Stimulated activated naive CD8-positive, alpha-beta T cell treated with anti-CD3 and anti-CD28 coated beads, Interleukin-15, Interleukin-2, amounts not matched to agents 100 U/mL and 50 U/mL, for 24 hours (primary cell): Measurements from ENCODE around the gene FAM47C.
"Not testable (repeated sequence)": the region's sequence is repeated elsewhere in the genome, so short reads cannot be mapped to it uniquely, and the experiment has no call there.

Experiments
- ATAC-seq: fragments of 150-1000 bp; cut with Tn5 transposase; one replicate; pipeline ENCODE4 v1.10.0; 2021
- DNase-seq: peaks from one replicate; pipeline ENCODE4 v3.0.0; 2021

The FAM47C gene

GRCh38 chrX:37008182-37008581 lies at the start of gene FAM47C:
Gene FAM47C (plus strand): TSS chrX:37008366. CDS start chrX:37008411, 45 bp downstream.
- ATAC-seq = not testable (repeated sequence)

GRCh38 chrX:36961590-36961989 lies 46.6 kb upstream of the FAM47C start:
- DNase-seq (no peak), ATAC-seq (no peak)

More at GRCh38 chrX:37008182-37008581, at the start of gene FAM47C:
- not testable (repeated sequence) for DNase-seq

- no peak for DNase-seq
- no peak for ATAC-seq
These were observed 44.9 kb upstream of the FAM47C start for GRCh38 chrX:36963069-36963808.

- no peak for DNase-seq
- ATAC-seq = no peak
These were observed 44.3 kb upstream of the FAM47C start for GRCh38 chrX:36963852-36964251.

- ATAC-seq = no peak
These were observed 34.6 kb upstream of the FAM47C start for GRCh38 chrX:36973575-36973974.

GRCh38 chrX:36974911-36975310 lies 33.3 kb upstream of the FAM47C start:
- no peak for DNase-seq

More at GRCh38 chrX:36973575-36973974, 34.6 kb upstream of the FAM47C start:
- no peak for DNase-seq

GRCh38 chrX:36978886-36979285 lies 29.3 kb upstream of the FAM47C start:
- no peak for ATAC-seq
- no peak for DNase-seq

More at GRCh38 chrX:36974911-36975310, 33.3 kb upstream of the FAM47C start:
- no peak for ATAC-seq

GRCh38 chrX:36983831-36984230 lies 24.3 kb upstream of the FAM47C start:
- no peak for ATAC-seq
- DNase-seq = no peak

DNA sequence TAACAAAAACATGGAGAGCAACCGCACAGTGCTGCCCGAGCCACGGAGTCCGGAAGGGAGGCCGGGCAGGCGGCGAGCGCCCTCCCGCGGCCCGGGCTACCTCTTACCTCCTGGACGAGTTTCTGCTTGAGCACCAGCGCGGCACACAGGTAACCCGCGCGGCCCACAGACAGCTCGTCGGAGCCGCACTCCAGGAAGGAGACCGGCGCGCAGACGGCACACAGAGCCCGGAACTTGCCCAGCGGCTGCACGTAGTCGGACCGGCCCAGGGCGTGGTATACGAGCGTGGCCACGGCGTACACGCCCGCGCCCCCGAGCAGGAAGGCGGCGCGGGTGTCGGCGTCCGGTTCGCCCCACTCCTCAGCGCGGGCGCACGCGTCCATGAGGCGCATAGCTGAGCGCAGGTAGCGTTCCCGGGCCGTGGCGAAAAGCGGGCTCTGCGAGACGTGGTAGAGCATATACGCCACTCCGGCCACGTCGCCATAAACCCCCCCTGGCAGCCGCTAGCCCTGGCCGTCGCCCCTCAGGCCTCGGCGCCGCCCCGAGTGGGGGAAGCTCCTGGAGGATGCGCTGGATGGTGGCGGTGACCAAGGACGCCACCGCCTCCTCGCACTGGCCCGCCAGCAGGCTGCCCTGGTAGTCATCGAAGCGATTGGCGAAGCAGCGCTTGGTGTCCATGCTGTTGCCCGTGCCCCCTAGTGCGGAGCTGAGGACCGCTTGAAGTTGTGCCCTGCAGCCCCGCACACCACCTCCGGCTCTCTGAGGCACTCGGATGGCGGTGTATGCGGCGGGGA lies 22.6 kb upstream of the FAM47C start:
- not testable (repeated sequence) for ATAC-seq, DNase-seq

DNA sequence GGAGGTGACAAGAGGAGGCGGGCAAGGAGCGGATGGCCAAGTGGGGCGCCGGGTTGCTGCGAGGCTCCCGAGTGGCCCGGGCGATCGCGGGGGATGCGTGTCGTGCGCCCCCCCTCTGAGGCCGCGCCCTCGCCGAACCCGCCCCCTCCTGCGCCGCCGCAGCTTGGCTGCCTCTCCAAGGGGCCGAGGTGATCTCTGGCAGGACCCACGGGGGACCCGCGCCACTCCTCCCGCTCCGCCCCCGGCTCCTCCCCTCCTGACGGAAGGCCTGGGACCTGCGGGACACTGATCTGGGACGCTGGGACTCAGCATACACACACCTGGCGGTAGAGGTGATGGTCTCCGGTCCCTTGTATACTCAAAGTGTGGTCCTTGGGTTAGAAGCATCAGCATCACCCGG lies 21.9 kb upstream of the FAM47C start:
- ATAC-seq (no peak), DNase-seq (no peak)

DNA sequence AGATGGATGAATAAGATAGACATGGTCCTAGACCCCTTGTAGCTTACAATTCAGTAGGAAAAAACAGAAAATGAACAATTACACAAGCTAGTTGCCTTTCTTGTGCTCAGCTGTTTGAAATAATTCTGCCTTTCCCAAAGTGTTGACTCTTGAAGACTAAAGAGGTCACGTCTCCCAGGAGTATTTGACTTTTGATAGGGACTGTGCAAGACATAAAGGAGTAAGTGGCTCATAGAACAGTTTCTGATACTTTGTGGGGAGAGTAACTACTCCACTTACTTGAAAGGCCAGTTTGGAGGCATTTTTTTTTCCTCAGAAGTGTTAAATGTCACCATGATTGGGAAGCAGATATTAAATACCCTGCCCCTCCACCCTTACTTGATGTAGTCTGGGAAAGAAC lies 21.0 kb upstream of the FAM47C start:
- not testable (repeated sequence) for DNase-seq, ATAC-seq

- no peak for ATAC-seq
- no peak for DNase-seq
These were observed 8.0 kb upstream of the FAM47C start for GRCh38 chrX:37000140-37000539.

- DNase-seq (no peak), ATAC-seq (no peak)
These were observed 2.3 kb downstream of the FAM47C start for GRCh38 chrX:37010496-37010895.

DNA sequence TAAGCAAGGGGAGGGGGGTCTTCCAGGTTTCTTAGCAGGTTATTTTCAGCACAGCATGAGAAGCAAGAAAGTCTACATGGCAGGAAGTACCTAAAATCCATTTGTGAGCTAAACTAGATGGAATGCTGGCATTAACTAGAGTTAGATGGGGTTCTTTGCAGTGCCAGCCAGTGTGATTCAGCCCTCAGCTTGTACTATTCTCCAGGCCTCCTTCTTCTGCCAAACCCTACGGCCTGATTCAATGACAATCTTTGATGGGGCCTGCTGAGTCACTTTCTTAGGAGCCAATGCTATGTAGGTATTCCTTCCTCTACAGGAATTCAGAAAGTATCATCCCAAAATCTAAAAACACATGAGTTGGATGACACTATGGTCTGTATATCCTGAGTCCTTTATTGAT lies 26.1 kb downstream of the FAM47C start:
- not testable (repeated sequence) for DNase-seq, ATAC-seq

DNA sequence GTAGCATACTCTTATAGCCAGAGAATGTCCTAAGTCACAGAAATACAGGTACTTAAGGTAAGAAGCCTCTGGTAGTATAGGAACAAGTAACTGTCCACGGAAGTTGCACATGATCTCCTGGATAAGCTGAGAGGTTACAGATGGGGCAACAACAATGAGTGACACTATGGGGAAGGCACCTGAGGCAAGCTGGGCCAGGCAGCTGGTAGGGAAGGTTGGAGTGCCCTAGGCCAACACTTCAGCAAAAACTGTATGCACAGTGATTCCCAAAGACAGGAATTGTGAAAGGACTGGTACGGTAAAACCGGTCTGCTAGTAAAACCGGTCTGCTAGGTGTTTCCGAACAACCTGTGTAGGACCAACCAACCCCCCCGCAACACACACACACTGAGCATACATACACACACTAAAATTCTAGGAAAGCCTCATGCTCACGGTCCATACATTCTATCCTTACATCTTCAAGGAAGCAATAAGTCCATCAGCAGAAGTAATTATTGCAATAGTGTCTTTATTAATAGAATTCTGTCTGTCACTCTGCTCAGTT lies 28.6 kb downstream of the FAM47C start:
- not testable (repeated sequence) for ATAC-seq, DNase-seq

DNA sequence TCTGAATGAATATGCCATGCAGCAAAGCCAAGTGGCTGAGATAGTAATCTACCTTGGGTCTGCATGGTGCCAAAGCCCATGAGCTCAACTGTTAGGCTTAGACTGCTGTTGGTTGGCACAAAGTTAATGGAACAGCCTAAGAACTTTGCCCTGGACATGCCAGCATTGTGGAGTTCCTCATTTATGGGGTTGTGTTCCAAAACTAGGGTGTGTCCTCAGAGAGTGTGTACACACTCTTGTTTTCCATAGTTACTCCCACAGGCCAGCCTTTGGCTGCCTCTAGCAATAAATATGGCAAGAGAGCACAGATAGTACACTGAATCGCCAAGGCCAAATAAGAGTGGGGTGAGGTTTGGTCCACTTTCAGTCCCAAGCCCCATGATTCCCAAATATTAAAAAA lies 30.6 kb downstream of the FAM47C start:
- not testable (repeated sequence) for DNase-seq, ATAC-seq

DNA sequence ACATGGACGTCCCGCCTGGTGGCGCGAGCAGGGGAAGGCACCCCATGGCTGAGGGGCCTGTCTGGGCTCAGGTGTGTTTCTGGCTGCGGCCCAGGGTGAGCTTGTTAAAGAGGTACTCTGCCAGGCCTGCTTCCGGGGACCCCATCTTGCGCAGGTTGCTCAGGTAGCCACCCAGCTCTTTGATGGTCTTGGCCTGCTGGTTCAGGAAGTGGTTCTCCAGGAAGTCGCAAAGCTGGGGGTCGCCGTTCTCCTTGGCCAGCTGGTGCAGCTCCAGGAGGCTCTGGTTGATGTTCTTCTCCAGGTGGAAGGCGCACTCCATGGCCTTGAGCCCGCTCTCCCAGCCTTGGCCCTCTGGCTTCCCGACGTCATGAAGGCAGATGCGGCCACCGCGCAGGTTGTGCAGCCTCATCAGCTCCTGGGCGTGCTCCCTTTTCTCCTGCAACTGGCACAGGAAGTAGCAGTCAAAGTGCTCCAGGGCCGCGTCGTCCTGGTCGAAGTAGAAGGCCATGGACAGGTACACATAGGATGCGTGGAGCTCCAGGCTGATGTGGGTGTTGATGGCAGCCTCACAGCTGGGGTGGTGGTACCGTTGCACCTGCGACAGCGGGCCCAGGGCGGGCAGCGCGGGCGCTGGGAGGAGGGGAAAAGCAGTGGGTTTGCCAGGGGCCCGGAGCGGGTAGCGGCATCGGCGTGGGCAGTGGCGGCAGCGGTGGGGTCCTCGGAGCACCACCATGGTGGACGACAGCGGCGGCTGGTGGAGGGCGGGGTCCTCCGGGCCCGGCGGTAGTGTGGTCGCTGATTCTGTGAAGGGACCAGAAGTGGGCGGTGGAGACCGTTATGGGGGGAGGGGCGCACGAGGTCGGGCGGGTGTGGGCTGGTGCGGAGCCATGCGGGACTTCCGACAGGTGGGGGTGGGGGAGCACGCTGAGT lies 35.1 kb downstream of the FAM47C start:
- ATAC-seq, DNase-seq: not testable (repeated sequence)

GRCh38 chrX:37047776-37048175 lies 39.6 kb downstream of the FAM47C start:
- ATAC-seq = no peak
- DNase-seq = no peak

GRCh38 chrX:37057572-37057971 lies 49.4 kb downstream of the FAM47C start:
- not testable (repeated sequence) for DNase-seq, ATAC-seq

DNA sequence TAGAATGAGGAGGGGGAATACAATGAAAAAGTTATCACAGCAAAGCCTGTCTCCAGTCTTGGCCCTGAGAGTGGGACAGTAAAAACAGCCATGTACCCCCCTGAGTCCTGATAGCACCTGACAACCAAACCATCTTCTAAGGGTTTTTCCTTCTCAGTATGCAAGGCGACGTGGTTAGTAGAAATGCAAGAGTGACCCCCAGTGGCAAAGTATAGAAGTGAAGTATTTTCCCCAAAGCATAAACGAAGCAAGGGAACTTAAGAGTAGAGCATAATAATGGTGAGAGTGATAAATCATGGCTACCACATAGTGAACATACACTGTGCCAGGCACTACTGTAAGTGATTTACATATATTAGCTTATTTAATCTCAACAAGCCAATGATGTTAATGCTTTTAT lies 52.8 kb downstream of the FAM47C start:
- DNase-seq (no peak), ATAC-seq (no peak)
